ENCODE measurements around the gene ZNF541.

GRCh38 chr19:47615714-47616113, 42.8 kb upstream of the ZNF541 start:
- no peak for TF ChIP-seq CTCF (IDR thresholded peaks at IDR 0.05)
- TF ChIP-seq POLR2A (IDR thresholded peaks at IDR 0.05) = no peak

Data from right lobe of liver (tissue), 4 donors.